ENCODE data around the gene NUP62. TPM values are rescaled to one million over a fixed set of nuclear protein-coding genes. Genes with fewer than 3 reads are reported as not detected.

The NUP62 gene, protein sequence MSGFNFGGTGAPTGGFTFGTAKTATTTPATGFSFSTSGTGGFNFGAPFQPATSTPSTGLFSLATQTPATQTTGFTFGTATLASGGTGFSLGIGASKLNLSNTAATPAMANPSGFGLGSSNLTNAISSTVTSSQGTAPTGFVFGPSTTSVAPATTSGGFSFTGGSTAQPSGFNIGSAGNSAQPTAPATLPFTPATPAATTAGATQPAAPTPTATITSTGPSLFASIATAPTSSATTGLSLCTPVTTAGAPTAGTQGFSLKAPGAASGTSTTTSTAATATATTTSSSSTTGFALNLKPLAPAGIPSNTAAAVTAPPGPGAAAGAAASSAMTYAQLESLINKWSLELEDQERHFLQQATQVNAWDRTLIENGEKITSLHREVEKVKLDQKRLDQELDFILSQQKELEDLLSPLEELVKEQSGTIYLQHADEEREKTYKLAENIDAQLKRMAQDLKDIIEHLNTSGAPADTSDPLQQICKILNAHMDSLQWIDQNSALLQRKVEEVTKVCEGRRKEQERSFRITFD
- total RNA-seq (2022; extraction: Qiagen RNA extraction) = 66.7 to 94.5 TPM (median 87.1 TPM) in 5 replicates

DNA sequence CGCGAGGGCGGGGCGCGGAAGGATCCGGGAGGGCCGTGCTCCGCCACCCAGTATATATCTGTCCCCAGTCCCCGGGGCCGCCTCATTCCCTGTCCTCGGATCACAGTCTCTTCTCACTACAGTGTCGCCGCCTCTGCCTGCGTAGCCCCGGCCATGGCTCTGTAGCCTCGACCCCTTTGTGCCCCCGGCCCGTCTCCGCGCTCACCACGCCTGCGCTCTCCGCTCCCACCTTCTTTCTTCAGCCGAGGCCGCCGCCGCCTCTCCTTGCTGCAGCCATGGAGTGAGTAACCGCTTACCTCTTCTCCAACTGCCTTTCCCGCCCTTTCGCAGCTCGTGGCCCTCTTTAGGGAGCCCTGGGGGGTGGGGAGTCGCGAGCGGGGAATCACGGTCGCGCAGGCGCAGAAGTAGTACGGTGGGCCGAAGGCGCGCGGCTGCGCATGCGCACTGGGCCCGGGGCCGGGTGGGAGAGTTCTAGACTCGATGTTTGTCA is at the start of gene NUP62, which contains the start of gene ATF5:
NUP62 (minus strand) TSS at position 384 of the 490 bp plus-strand sequence. CDS start 19,697 bp downstream, outside the sequence.
ATF5 (plus strand) TSS at position 85 of the 490 bp plus-strand sequence. CDS start 1,646 bp downstream, outside the sequence.

DNA sequence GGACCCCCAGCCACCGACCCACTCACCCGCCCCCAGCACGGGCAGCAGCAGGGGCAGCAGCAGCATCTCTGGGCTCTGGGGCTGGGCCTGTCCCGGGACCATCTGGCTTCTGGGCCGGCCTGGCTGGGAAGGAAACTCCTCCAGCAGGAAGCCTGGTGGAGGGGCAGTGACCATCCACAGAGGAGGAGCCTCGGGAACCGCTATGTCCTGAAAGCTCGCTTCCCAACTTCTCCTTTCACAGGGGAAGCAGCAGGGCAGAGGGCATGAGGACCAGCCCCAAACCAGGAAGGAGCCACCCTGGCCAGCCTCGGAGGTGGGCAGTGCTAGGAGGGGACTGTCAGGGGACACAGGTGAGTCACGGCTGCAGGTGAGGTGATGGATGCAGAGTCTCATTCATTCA is 31.7 kb upstream of the NUP62 start, which contains the start of gene SIGLEC11:
SIGLEC11 (minus strand) TSS at position 193 of the 400 bp plus-strand sequence; CDS start at position 102, 91 bp downstream.

GRCh38 chr19:49896863-49897621 is 32.3 kb downstream of the NUP62 start, which contains the start of gene IL4I1:
Gene IL4I1, minus strand, starts transcription at chr19:49896887. Its CDS starts 727 bp downstream, at chr19:49896160.

DNA sequence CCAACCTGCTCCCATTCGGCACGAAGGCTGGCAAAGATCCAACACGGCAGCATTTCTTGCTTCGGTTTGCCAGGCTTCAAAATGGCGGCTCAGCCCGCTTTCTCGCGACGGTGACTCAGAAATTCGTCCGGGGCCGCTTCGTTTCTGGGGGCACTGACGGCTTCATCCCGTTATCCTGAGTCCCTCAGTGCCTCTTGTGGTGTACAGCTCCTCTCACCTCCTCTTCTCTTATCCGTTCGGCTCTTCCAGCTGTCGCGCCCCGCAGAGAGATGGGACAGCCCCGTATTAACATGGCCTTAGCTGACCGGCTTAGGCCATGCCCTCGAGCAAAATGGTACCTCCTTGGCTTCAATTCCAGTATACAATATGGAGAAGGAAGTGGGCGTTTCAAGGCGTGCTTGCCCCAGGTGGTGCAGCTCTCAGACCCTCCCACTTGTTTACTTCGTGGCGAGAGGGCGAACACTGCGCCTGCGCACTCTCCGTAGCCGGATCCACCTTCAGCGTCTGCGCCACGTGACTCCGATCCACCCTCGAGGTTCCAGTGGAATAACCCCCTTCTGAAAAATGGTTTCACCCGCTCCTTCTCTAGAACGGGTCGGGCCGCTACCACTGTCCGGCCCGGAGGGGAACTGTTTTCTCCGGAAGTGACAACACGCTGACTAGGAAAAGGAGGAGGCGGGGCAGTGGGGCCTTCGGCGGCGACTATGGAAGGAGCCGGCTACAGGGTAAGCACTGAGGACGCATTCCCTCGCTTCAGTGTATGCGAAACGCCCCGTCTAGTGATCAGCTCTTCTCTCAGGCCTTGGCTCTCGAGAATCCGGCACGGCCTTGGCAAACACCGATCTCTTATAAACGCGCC is 52.1 kb downstream of the NUP62 start, which contains the start of the genes AKT1S1 and TBC1D17:
AKT1S1 (minus strand) TSS at position 336 of the 859 bp plus-strand sequence. CDS start 4,060 bp downstream, outside the sequence.
TBC1D17 (plus strand) TSS at position 683 of the 859 bp plus-strand sequence; CDS start at position 705, 22 bp downstream.

GRCh38 chr19:49866933-49867782 is 62.1 kb downstream of the NUP62 start, which contains the start of gene PNKP:
Gene PNKP, minus strand, starts transcription at chr19:49867576. Its CDS starts 372 bp downstream, at chr19:49867204.

Other genes starting within 250 kb of the NUP62 start
- gene ADM5, start 239.9 kb downstream of the NUP62 start, total RNA-seq (2022; extraction: Qiagen RNA extraction) = 3.6 to 7.2 TPM (median 5.1 TPM) in 5 replicates
- gene CPT1C, start 238.4 kb downstream of the NUP62 start, total RNA-seq (2022; extraction: Qiagen RNA extraction) = 11.0 to 15.0 TPM (median 14.0 TPM) in 5 replicates
- not detected in 5 replicates for gene TSKS, start 166.2 kb downstream of the NUP62 start, total RNA-seq (2022; extraction: Qiagen RNA extraction)
- gene AP2A1, start 162.5 kb downstream of the NUP62 start, total RNA-seq (2022; extraction: Qiagen RNA extraction) = 40.1 to 57.8 TPM (median 55.4 TPM) in 5 replicates
- 13.3 to 16.4 TPM (median 14.5 TPM) in 5 replicates for gene FUZ, start 116.2 kb downstream of the NUP62 start, total RNA-seq (2022; extraction: Qiagen RNA extraction)
- 45.8 to 71.0 TPM (median 68.3 TPM) in 5 replicates for gene MED25, start 111.2 kb downstream of the NUP62 start, total RNA-seq (2022; extraction: Qiagen RNA extraction)
- 109 to 158 TPM (median 143 TPM) in 5 replicates for gene PTOV1, start 78.3 kb downstream of the NUP62 start, total RNA-seq (2022; extraction: Qiagen RNA extraction)
- gene PNKP, start 61.9 kb downstream of the NUP62 start, total RNA-seq (2022; extraction: Qiagen RNA extraction) = 42.9 to 59.9 TPM (median 52.0 TPM) in 5 replicates
- gene AKT1S1, start 52.1 kb downstream of the NUP62 start, total RNA-seq (2022; extraction: Qiagen RNA extraction) = 67.2 to 121 TPM (median 103 TPM) in 5 replicates
- gene TBC1D17, start 51.8 kb downstream of the NUP62 start, total RNA-seq (2022; extraction: Qiagen RNA extraction) = 17.4 to 22.9 TPM (median 20.4 TPM) in 5 replicates
- gene IL4I1, start 32.6 kb downstream of the NUP62 start, total RNA-seq (2022; extraction: Qiagen RNA extraction) = 0.35 to 0.71 TPM (median 0.59 TPM) in 5 replicates
- 39.0 to 57.8 TPM (median 54.8 TPM) in 5 replicates for gene ATF5, start 299 bp downstream of the NUP62 start, total RNA-seq (2022; extraction: Qiagen RNA extraction)
- 0.04 to 0.14 TPM (median 0.06 TPM) in 4 of 5 replicates, not detected in the other for gene SIGLEC11, start 31.7 kb upstream of the NUP62 start, total RNA-seq (2022; extraction: Qiagen RNA extraction)
- 34.8 to 40.7 TPM (median 38.7 TPM) in 5 replicates for gene VRK3, start 95.9 kb upstream of the NUP62 start, total RNA-seq (2022; extraction: Qiagen RNA extraction)
- 7.7 to 10.2 TPM (median 9.6 TPM) in 5 replicates for gene ZNF473, start 96.5 kb upstream of the NUP62 start, total RNA-seq (2022; extraction: Qiagen RNA extraction)
- not detected in 5 replicates for gene IZUMO2, start 233.8 kb upstream of the NUP62 start, total RNA-seq (2022; extraction: Qiagen RNA extraction)